GM18505 (cell line): ENCODE data around the gene POU2F3.
"Not testable (repeated sequence)": the region's sequence is repeated elsewhere in the genome, so short reads cannot be mapped to it uniquely, and the experiment has no call there.

Experiments used
- ATAC-seq: cut with Tn5 transposase; IDR thresholded peaks from one replicate; pipeline ENCODE4 v1.9.1; 2021; ENCODE audit not compliant: unreplicated experiment
- POLR2A ChIP-seq: IDR thresholded peaks from 4 replicates; pipeline ENCODE4 v1.6.1; 2011; ENCODE audit warnings: borderline replicate concordance; ENCODE audit not compliant: insufficient read depth, insufficient read length; ENCODE audit errors: extremely low read depth

Gene POU2F3

DNA sequence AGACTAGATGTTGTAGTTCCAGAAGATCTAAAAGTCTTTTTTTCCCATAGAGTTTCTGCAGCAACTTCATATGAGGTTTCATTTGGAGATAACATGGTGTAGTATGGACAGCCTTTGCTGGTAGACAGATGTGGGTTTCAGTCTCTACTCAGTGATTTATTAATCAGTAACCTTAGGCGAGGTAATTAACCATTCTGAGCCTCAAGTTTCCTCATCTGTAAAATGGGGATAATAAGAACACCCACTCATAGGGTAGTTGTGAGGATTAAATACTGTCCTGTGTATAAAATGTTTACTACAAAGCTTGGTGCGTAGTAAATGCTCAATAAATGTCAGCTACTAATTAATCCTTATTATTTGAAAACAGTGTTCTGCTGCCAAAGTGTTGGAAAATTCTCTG lies 16.8 kb downstream of the POU2F3 start:
- ATAC-seq, result no peak
- no peak for TF ChIP-seq POLR2A

- no peak for ATAC-seq
- TF ChIP-seq POLR2A, result no peak
Measured at GRCh38 chr11:120257346-120257745, 17.4 kb downstream of the POU2F3 start.

GRCh38 chr11:120258661-120259060 lies 18.7 kb downstream of the POU2F3 start:
- no peak for TF ChIP-seq POLR2A
- no peak for ATAC-seq

DNA sequence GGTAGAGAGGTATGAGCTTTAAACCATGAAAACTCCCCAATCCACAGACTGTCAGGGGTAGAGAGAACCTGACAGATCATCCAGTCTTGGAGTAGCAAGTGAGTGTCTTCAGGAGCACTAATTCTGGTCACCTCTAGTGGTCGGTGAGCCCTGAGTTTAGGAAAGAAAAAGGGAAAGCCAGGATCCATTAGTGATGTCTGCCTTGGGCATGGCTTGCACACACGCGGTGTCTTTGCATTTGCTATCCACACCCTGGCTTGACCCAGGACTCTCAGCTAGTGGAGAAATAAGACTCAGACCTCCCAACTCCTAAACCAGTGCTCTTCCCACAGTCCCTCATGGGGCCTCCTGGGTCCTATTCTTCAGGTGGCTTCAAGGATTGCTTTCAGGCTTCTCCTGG lies 19.3 kb downstream of the POU2F3 start:
- no peak for ATAC-seq
- no peak for TF ChIP-seq POLR2A

DNA sequence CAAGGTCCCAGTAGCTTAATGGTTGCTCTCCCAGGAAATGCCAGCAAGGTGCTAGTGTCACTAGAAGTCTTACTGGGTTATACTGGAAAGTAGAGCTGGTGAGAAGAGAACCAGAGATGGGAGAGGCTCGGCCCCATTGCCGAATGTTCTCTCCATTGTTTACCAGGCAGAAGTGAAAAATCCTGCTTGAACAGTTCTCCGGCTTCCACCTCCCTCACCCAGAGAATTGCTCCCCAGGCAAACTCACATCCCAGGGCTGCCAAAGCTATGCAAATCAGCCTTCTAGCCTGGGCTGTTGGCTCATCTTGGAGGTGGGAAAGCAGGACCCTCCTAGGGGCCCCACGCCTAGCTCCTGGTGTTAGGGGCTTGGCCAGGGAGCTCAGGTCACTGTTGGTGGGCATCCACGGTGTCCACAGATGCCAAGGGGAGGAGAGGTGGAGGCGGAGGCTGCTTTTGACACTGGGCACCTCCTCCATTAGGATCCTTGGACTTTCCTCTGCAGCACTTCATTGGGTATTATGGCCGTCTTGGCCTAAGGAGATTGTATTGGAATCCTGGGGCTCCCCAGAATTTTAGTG lies 20.1 kb downstream of the POU2F3 start:
- ATAC-seq, result no peak
- no peak for TF ChIP-seq POLR2A

- no peak for TF ChIP-seq POLR2A
- no peak for ATAC-seq
Measured at GRCh38 chr11:120260616-120261015, 20.7 kb downstream of the POU2F3 start.

- no peak for TF ChIP-seq POLR2A
- ATAC-seq, result no peak
Measured at GRCh38 chr11:120261321-120261720, 21.4 kb downstream of the POU2F3 start.

DNA sequence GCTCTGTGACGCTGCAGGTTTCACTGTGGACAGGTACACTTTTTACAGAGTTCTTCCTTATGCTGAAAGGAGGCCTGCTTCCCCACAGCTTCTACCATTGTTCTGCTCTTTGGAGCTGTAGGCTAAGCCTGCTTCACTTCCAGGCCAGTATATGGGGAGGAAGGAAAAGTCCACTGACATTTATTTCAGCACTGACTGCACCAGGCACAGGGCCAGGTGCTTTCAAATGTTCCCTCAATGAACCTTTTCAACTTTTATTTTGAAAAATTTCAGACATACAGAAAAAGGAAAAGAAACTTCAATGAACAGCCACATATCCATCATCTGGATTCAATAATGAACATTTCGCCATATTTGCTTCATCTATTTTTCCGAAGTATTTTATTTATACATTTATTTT lies 22.0 kb downstream of the POU2F3 start:
- no peak for TF ChIP-seq POLR2A
- ATAC-seq, result no peak

- ATAC-seq, result no peak
- no peak for TF ChIP-seq POLR2A
Measured at GRCh38 chr11:120267319-120267718, 27.4 kb downstream of the POU2F3 start.

GRCh38 chr11:120268686-120269085 lies 28.7 kb downstream of the POU2F3 start:
- no peak for TF ChIP-seq POLR2A
- no peak for ATAC-seq

GRCh38 chr11:120270386-120270785 lies 30.4 kb downstream of the POU2F3 start:
- no peak for ATAC-seq
- no peak for TF ChIP-seq POLR2A

DNA sequence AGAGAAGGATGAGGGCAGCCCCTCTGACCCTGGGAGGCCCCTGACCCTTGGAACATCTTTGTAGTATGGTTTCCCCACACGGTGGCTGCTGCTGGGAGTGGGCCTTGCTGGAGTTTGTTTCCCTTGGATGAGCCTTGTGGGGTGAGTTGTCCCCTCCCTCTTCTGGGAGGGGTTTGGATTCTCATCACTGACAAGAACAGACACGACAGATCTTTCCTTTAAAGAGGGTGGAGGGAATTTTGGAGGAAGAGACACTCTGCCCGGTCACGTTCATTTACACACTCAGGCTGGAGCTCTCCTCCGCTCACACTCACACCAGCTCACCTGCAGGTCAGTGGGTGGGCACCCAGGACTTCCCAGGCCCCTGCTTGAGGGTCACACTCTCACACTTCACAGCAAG lies 31.7 kb downstream of the POU2F3 start:
- no peak for ATAC-seq
- no peak for TF ChIP-seq POLR2A

GRCh38 chr11:120272303-120272702 lies 32.4 kb downstream of the POU2F3 start:
- no peak for ATAC-seq
- no peak for TF ChIP-seq POLR2A

- no peak for TF ChIP-seq POLR2A
- ATAC-seq, result no peak
Measured at GRCh38 chr11:120273432-120273831, 33.5 kb downstream of the POU2F3 start.

GRCh38 chr11:120273956-120274355 lies 34.0 kb downstream of the POU2F3 start:
- not testable (repeated sequence) for ATAC-seq
